ENCODE measurements around the gene ISCU.

ISCU gene

GRCh38 chr12:108575199-108575912 is 13.0 kb downstream of the ISCU start:
- TF ChIP-seq CTCF (IDR thresholded peaks at IDR 0.05): no peak

DNA sequence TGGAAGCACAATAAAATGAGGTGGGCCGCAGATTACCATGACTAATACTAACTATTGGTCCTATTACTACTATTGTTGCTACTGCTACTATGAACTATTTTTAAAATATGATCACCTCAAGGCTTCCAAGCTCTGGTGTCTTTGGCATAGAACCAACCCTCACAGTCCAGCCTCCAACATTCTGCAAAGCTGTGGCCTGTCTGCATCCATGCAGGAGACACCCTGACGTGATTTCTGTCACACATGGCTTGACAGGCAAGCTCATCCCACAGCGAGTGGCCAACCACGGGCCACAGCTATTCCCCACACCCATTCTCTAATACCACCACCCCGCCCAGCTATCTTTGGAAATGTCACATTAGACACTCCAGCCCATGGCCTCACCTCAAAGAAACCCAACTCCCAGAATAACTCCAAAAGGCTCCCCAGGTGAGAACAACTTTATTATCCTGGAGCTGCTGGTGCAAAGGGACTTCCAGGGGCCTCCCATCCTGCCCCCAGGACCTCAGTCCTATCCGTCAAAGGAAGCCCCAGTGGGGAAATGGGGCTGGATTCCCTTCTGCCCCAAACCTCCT is 14.4 kb downstream of the ISCU start:
- no peak for TF ChIP-seq CTCF (IDR thresholded peaks at IDR 0.05)

DNA sequence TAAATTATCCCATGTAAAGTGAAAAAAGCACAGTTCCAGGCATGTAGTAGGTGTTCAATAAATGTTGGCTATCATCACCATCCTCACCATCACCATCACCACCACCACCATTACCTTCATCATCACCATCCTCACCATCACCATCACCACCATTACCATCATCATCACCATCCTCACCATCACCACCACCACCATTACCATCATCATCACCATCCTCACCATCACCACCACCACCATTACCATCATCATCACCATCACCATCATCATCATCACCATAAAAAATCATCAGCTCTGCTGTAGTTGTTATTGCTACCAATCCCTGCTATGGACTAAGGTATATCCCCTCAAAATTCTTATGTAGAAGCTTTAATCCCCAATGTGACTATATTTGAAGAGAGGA is 15.1 kb downstream of the ISCU start:
- no peak for TF ChIP-seq CTCF (IDR thresholded peaks at IDR 0.05)

GRCh38 chr12:108578264-108578663 is 15.9 kb downstream of the ISCU start:
- no peak for TF ChIP-seq CTCF (IDR thresholded peaks at IDR 0.05)

DNA sequence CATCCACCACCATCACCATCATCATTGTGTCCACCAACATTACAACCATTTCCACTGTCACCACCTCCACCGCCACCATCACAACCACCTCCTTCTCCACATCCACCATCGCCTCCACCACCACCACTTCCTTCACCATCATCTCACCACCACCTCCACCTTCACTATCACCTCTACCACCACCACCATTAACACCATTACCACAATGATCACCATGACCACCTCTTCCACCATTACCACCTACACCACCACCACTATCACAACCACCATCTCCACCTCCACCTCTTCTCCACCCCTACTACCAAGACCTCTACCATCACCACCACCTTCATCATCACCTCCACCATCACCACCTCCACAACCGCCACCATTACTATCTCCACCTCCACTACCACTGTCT is 16.4 kb downstream of the ISCU start:
- no peak for TF ChIP-seq CTCF (IDR thresholded peaks at IDR 0.05)

DNA sequence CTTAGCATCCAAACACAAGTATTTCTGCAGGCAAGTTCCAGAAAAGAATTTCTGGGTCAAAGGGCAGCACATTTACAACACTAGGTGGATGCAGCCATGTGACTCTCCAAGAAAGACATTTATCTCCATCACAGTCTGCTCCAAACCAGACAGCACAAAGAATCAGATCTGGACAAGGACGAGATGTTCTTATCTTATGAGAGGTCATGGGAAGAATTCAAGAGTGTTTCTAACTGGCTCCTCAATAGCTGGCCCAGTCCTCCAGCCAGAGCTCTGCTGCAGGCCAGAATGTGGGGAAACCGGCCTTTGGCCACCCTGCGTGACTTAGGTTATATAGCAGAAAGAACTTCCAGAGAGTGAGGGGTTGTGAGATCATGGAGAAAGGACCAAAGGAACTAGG is 18.1 kb downstream of the ISCU start:
- TF ChIP-seq CTCF (IDR thresholded peaks at IDR 0.05): no peak

GRCh38 chr12:108581311-108582227 is 19.2 kb downstream of the ISCU start:
- no peak for TF ChIP-seq CTCF (IDR thresholded peaks at IDR 0.05)

Data from LNCAP (cell line).